Peyer's patch (tissue), 4 donors: ENCODE results near the gene ANKS4B. TPM values are rescaled to one million over a fixed set of nuclear protein-coding genes. Genes with fewer than 3 reads are reported as not detected.
A peak's percentile ranks its signal among the peaks of the same experiment; 100 is the strongest.

Experiments
- DNase-seq, 3 donors: peaks; one replicate each; pipeline ENCODE4 v3.0.0-alpha.2; 2017 to 2019
- H3K27ac ChIP-seq, 4 donors: fragments of 200-600 bp; sonication (generic); one replicate each; pipeline ENCODE4 v1.5.1; 2016 to 2019
- H3K27me3 ChIP-seq, 2 donors: fragments of 200-600 bp; sonication (generic); one replicate each; pipeline ENCODE4 v1.5.1; 2019
- H3K36me3 ChIP-seq, 3 donors: fragments of 200-600 bp; sonication (generic); one replicate each; pipeline ENCODE4 v1.5.1; 2016 to 2019
- H3K4me1 ChIP-seq, 4 donors: fragments of 200-600 bp; sonication (generic); one replicate each; pipeline ENCODE4 v1.5.1; 2016 to 2019
- H3K4me3 ChIP-seq, 4 donors: fragments of 200-600 bp; sonication (generic); 1 replicate in 3 of 4; 2 replicates in 1 of 4; pipeline ENCODE4 v1.5.1; 2016 to 2019; ENCODE audit warnings: mild to moderate bottlenecking in 1 of 4
- H3K9me3 ChIP-seq, 4 donors: fragments of 200-600 bp; sonication (generic); one replicate each; pipeline ENCODE4 v1.5.1; 2016 to 2019; ENCODE audit warnings: mild to moderate bottlenecking in 1 of 4
- POLR2A ChIP-seq, 2 donors: fragments of 450-650 bp; IDR thresholded peaks; one replicate each; pipeline ENCODE4 v1.5.1; 2017; ENCODE audit warnings: antibody characterized with exemption in 2 of 2, mild to moderate bottlenecking in 2 of 2, moderate library complexity in 2 of 2
- total RNA-seq, 4 donors: library from RNA; depleted of rRNA; stranded (reverse); fragments of >200 nt; gene quantifications; one replicate each; pipeline ENCODE4 v1.1.0, GENCODE V29; 2016
- TF ChIP-seq, protein P1 (sequence below), 6 experiments: fragments of 450-650 bp in 4 of 6; fragments of 200-600 bp in 2 of 6; sonication (generic) in 1 of 6; IDR thresholded peaks; one replicate each; pipeline ENCODE4 v1.5.1; 2017 to 2019; ENCODE audit warnings: antibody characterized with exemption in 6 of 6, mild to moderate bottlenecking in 3 of 6, moderate library complexity in 1 of 6

Gene ANKS4B
- total RNA-seq, 4 donors from 2014 or later = 24.8 to 104 (median 90.3) TPM

DNA sequence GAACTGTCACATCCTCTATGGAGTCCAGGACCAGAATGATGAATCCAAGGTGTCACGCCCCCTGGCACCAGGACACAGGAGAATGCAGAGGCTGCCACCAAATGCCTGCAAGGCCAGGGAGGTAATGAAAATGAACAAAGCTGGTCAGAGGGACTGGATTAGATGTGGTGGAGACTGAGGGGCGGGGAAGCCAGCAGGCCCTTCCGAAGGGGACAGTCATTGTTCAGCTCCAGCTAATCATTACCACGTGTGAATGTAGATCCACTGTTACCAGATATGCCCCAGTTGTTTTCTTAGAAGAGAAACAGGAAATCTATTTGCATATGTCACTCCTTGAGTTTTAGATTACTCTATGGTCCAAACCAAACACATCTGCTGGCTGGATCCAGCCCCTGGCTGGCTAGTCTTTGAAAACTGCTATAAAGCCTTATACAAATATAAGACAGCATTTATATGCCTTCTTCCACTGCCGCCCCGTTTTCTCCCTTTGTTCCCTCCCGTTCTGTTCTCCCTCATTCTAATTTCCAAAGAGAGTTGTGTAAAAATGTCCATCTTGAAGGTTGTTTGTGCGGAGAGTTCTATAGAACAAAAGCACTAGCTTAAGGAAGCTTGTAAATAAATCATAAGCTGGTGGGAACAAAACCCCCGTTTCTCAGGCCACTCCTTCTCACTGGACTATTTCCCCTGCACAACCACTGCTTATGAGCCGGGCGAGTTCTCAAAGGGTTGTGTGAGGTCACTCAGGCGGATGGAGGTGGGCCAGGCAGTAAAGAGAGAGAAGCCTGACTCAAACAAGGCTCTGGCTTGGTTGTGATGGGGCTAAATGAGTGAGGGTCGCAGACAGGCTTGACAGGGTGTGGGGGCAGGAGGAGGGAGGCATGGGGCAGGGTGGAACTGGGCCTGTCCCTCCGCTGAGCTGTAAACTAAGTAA, 30.4 kb downstream of the ANKS4B start:
- DNase-seq = peak in 1 of 3 donors; percentile 30
- TF ChIP-seq, protein P1, sequence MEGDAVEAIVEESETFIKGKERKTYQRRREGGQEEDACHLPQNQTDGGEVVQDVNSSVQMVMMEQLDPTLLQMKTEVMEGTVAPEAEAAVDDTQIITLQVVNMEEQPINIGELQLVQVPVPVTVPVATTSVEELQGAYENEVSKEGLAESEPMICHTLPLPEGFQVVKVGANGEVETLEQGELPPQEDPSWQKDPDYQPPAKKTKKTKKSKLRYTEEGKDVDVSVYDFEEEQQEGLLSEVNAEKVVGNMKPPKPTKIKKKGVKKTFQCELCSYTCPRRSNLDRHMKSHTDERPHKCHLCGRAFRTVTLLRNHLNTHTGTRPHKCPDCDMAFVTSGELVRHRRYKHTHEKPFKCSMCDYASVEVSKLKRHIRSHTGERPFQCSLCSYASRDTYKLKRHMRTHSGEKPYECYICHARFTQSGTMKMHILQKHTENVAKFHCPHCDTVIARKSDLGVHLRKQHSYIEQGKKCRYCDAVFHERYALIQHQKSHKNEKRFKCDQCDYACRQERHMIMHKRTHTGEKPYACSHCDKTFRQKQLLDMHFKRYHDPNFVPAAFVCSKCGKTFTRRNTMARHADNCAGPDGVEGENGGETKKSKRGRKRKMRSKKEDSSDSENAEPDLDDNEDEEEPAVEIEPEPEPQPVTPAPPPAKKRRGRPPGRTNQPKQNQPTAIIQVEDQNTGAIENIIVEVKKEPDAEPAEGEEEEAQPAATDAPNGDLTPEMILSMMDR (IDR thresholded peaks at IDR 0.05) = no peak
- TF ChIP-seq POLR2A (IDR thresholded peaks at IDR 0.05) = no peak
- Histone ChIP-seq H3K36me3 (no peaks in the 10 kb centered on the region), H3K27ac (peak overlapping the region in 1 of 4 donors; percentile 30), H3K9me3 (peaks cover 0 to 4% (median 0%) of the 10 kb centered on the region in 4 donors), H3K4me3 (no peak overlapping the region), H3K27me3 (no peaks in the 10 kb centered on the region), H3K4me1 (peaks cover 3 to 28% (median 10%) of the 10 kb centered on the region in 4 donors)

DNA sequence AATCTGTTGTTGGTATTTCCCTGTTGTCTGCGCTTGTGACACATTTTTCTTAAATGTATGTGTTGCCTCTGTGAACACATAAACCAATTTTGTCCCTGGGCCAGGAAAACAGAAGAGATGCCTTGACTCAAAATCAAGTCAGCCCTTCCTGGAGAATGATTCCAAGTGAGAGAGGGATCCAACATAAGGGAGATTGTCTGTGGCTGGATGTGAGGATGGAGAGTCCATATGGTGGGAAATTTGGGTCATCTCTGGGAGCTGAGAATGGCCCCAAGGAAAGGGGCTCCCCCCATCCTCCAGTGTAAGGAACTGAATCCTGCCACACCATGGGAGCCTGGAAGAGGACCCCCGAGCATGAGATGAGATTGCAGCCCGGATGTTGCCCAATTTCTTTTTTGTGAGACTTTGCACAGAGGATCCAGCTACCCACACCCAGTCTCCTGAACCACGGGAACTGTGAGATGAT, 31.1 kb downstream of the ANKS4B start:
- no peaks in the 10 kb centered on the region for H3K36me3 ChIP-seq
- no peak overlapping the region for H3K4me3 ChIP-seq
- DNase-seq = no peak
- H3K4me1 ChIP-seq = peaks cover 3 to 28% (median 10%) of the 10 kb centered on the region in 4 donors
- peaks cover 0 to 4% (median 0%) of the 10 kb centered on the region in 4 donors for H3K9me3 ChIP-seq
- no peak overlapping the region for H3K27ac ChIP-seq
- no peaks in the 10 kb centered on the region for H3K27me3 ChIP-seq
- TF ChIP-seq POLR2A (IDR thresholded peaks at IDR 0.05) = no peak
- TF ChIP-seq, protein P1 (IDR thresholded peaks at IDR 0.05) = no peak

DNA sequence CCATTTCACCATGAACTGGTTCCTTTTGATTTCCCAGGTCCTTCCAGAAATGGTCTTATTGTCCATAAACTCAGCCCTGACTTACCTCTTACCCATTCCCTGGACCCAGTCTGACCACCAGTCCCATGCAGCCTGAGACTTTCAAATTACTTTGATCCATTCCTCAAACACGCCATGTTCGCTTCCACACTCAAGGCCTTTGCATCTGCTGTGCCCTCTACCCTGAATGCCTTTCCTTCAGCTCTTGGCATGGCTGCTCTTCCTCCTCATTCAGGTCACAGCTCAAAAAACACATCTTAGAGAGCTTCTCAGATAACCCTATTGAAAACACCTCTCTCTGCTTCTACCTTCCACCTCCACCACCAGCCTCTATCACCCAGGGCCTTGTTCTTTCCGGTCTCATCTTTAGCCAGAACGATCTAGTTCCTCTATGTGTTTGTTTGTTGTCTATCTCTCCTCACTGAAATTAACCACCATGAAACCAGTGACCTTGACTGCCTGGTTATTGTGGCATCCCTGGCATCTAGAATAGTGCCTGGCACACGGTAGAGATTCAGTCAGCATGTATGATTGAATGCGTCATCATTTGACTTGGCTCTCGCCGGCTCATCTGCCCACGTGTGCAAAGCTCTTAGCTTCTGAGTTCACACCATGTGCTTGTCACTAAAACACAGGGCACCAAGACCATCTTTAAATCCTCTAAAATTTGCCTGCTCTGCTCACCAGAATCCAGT, 31.8 kb downstream of the ANKS4B start:
- Histone ChIP-seq H3K9me3 (peaks cover 0 to 4% (median 0%) of the 10 kb centered on the region in 4 donors), H3K27me3 (no peaks in the 10 kb centered on the region), H3K4me1 (peaks cover 3 to 27% (median 10%) of the 10 kb centered on the region in 4 donors), H3K36me3 (no peaks in the 10 kb centered on the region), H3K4me3 (no peak overlapping the region), H3K27ac (no peak overlapping the region)
- no peak for DNase-seq
- TF ChIP-seq, protein P1 (IDR thresholded peaks at IDR 0.05) = no peak
- TF ChIP-seq POLR2A (IDR thresholded peaks at IDR 0.05) = no peak

DNA sequence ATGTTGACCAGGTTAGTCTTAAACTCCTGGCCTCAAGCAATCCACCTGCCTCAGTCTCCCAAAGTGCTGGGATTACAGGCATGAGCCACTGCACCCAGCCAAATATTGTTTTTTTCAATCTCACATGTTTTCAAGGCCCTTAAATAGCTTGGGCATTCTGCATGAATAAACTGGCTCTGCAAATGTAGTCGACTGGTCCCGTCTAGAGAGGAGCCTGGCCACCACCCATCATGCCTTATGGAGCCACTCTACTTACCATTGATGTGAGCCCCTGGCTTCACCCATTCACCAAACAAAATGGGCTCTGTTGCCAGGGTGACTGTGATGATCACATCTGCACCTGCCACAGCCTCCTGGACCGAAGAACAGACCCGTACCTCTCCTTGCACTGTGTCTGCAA, 33.8 kb downstream of the ANKS4B start:
- H3K36me3 ChIP-seq = no peaks in the 10 kb centered on the region
- H3K4me3 ChIP-seq = no peak overlapping the region
- no peak for DNase-seq
- peaks cover 3 to 15% (median 9%) of the 10 kb centered on the region in 4 donors for H3K4me1 ChIP-seq
- TF ChIP-seq POLR2A (IDR thresholded peaks at IDR 0.05) = no peak
- TF ChIP-seq, protein P1 (IDR thresholded peaks at IDR 0.05) = no peak
- no peaks in the 10 kb centered on the region for H3K27me3 ChIP-seq
- H3K9me3 ChIP-seq = peaks cover 0 to 4% (median 0%) of the 10 kb centered on the region in 4 donors
- no peak overlapping the region for H3K27ac ChIP-seq

DNA sequence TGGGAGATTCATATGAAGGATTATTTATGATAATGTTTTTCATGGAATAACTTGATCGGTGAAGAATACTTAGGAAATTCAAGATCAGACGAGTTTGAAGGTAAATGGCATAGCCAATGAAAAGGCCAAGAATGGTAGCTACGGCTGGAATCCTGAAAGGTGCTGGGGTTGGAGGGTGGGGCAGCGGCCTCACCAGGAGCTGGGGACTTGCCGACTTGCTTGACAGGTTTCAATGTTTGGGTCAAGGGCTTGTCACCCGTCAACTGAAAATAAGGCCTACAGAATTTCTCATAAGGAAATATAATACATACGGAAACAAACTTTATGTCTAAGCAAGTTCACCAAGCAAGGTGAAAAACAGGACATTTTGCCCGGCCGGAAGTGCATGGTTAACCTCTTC, 34.7 kb downstream of the ANKS4B start:
- Histone ChIP-seq H3K9me3 (no peaks in the 10 kb centered on the region), H3K4me1 (peaks cover 3 to 12% (median 7%) of the 10 kb centered on the region in 4 donors), H3K36me3 (no peaks in the 10 kb centered on the region), H3K27ac (no peak overlapping the region), H3K27me3 (no peaks in the 10 kb centered on the region), H3K4me3 (no peak overlapping the region)
- no peak for DNase-seq
- TF ChIP-seq POLR2A (IDR thresholded peaks at IDR 0.05) = no peak
- TF ChIP-seq, protein P1 (IDR thresholded peaks at IDR 0.05) = no peak
